Astrocyte (in vitro differentiated cells and primary cell): ENCODE results near the gene ARHGEF10L.

Source experiments
- CTCF ChIP-seq: IDR thresholded peaks from 2 replicates; pipeline ENCODE4 v1.5.1; 2011; ENCODE audit warnings: low read depth, mild to moderate bottlenecking, inconsistent platforms, low read length, moderate library complexity; ENCODE audit not compliant: insufficient read depth
- EZH2 ChIP-seq: IDR thresholded peaks from 2 replicates; pipeline ENCODE4 v1.6.1; 2012; ENCODE audit warnings: mild to moderate bottlenecking, low read length, inconsistent platforms; ENCODE audit not compliant: insufficient read depth

- TF ChIP-seq CTCF (no peak), EZH2 (no peak)
Observed at GRCh38 chr1:17706445-17706844, 166.9 kb downstream of the ARHGEF10L start.
